Measurements from ENCODE around the gene HIGD1B. TPM values are rescaled to one million over a fixed set of nuclear protein-coding genes. Genes with fewer than 3 reads are reported as not detected.

The HIGD1B gene
- total RNA-seq, 4 donors from 2014 or later: 2.7 to 8.8 TPM; not detected in 2

GRCh38 chr17:44898768-44899073 is 51.0 kb downstream of the HIGD1B start:
- Histone ChIP-seq H3K27me3 (no peaks in the 10 kb centered on the region), H3K4me3 (peak overlapping the region; percentile 51 to 77), H3K36me3 (no peaks in the 10 kb centered on the region), H3K27ac (peak overlapping the region; percentile 93), H3K4me1 (no peaks in the 10 kb centered on the region), H3K9me3 (no peaks in the 10 kb centered on the region)
- no peak for TF ChIP-seq POLR2A (IDR thresholded peaks at IDR 0.05)
- no peak for TF ChIP-seq CTCF (IDR thresholded peaks at IDR 0.05)
- DNase-seq: no peak
- intact Hi-C loops (cut with DNase I; ENCODE audit: low total_unique reads): no loop called here

GRCh38 chr17:44899074-44899782 is 51.5 kb downstream of the HIGD1B start, which contains the start of gene EFTUD2:
TSS of gene EFTUD2 (minus strand) at chr17:44899445. CDS start at chr17:44894521, 4,924 bp downstream.
- Histone ChIP-seq H3K4me3 (peak within 1 kb of the TSS; percentile 51 to 77), H3K4me1 (no peaks in the 10 kb centered on the region), H3K36me3 (no peaks in the 10 kb centered on the region), H3K27ac (peak within 1 kb of the TSS; percentile 93), H3K27me3 (no peaks in the 10 kb centered on the region), H3K9me3 (no peaks in the 10 kb centered on the region)
- intact Hi-C loops (cut with DNase I; ENCODE audit: low total_unique reads): no loop called here
- TF ChIP-seq CTCF (IDR thresholded peaks at IDR 0.05) (peak in 2 of 4 experiments; percentile 31 to 59), POLR2A (IDR thresholded peaks at IDR 0.05) (peak; percentile 41 to 60)
- DNase-seq: peak; percentile 90 to 91

Small RNAs within 50 kb of the gene (small RNA-seq; reads per million reads assigned to genes)
- gene RN7SL405P: not detected

Other genes starting within 250 kb of the HIGD1B start
- gene MEIOC, start 191.4 kb upstream of the HIGD1B start, total RNA-seq: under 1 TPM in 1 of 4 donors, not detected in 3; 0.28 TPM
- 10 to 100 TPM in 3 of 4 donors, 1 to 10 TPM in 1; 5.3 to 30.7 (median 13.8) TPM for gene CCDC43, start 158.1 kb upstream of the HIGD1B start, total RNA-seq
- gene DBF4B, start 139.2 kb upstream of the HIGD1B start, total RNA-seq: 10 to 100 TPM in 1 of 4 donors, 1 to 10 TPM in 2, not detected in 1; 2.3 to 10.5 (median 9.3) TPM
- gene ADAM11, start 88.9 kb upstream of the HIGD1B start, total RNA-seq: 1 to 10 TPM; 1.2 to 5.5 (median 2.1) TPM
- gene GJC1, start 17.6 kb upstream of the HIGD1B start, total RNA-seq: 10 to 100 TPM; 10.6 to 79.4 (median 50.2) TPM
- 100 to 1,000 TPM in 2 of 4 donors, 10 to 100 TPM in 2; 12.4 to 129 (median 64.7) TPM for gene EFTUD2, start 51.6 kb downstream of the HIGD1B start, total RNA-seq
- gene GFAP, start 67.6 kb downstream of the HIGD1B start, total RNA-seq: 1 to 10 TPM in 1 of 4 donors, not detected in 3; 3.7 TPM
- 1 to 10 TPM in 1 of 4 donors, not detected in 3; 4.4 TPM for gene KIF18B, start 99.9 kb downstream of the HIGD1B start, total RNA-seq
- gene C1QL1, start 120.4 kb downstream of the HIGD1B start, total RNA-seq: 10 to 100 TPM in 1 of 4 donors, 1 to 10 TPM in 1, under 1 TPM in 1, not detected in 1; 0.51 to 20.3 (median 3.3) TPM
- 10 to 100 TPM; 26.8 to 57.1 (median 37.7) TPM for gene DCAKD, start 203.7 kb downstream of the HIGD1B start, total RNA-seq
- gene NMT1, start 213.4 kb downstream of the HIGD1B start, total RNA-seq: 100 to 1,000 TPM in 1 of 4 donors, 10 to 100 TPM in 3; 25.6 to 115 (median 72.3) TPM